Ovary (tissue), 3 donors: ENCODE results near the gene SLC25A1.

Experiments
- CTCF ChIP-seq, 3 donors: fragments of 450-650 bp in 2 of 3; fragments of 200-600 bp in 1 of 3; IDR thresholded peaks; one replicate each; pipeline versions ENCODE4 v1.5.1 to v1.8.0; 2016 to 2022; ENCODE audit warnings: antibody characterized with exemption in 3 of 3, mild to moderate bottlenecking in 1 of 3
- POLR2A ChIP-seq: fragments of 450-650 bp; IDR thresholded peaks from one replicate; pipeline ENCODE4 v1.6.1; 2017; ENCODE audit warnings: antibody characterized with exemption, mild to moderate bottlenecking, moderate library complexity
- donor health status: DM: no; HTN: no; CAD: no.

DNA sequence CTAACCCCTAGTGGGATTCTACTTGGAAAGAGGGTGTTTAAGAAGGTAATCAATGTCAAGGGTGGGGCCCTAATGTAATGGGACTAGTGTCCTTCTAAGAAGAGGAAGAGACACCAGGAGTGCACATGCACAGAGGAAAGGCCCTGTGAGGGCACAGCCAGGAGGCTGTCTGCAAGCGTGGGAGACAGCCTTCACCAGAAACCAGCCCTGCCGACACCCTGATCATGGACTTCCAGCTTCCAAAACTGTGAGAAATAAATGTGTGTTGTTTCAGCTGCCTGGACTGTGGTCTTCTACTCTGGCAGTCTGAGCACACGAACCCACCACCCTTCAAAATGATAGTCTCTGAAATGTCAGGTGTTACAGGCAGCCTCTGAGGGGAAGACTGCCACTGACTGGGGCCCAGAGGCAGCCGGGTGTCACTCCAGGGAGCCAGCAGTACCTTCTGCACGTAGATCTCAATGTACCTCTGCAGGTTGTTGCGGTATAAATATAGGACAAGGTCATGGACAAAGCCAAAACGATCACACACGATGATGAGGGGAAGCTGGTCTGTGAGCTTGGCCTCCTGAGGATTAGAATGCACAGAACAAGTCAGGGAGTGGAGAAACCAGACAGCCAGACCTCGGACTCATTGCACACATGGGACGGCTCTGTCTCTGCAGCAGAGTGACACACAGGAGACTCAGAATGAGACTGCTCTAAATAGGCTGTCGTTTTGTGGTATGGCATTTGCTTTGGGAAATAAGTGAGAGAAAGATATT is 43.9 kb upstream of the SLC25A1 start:
- TF ChIP-seq CTCF (IDR thresholded peaks at IDR 0.05): no peak
- TF ChIP-seq POLR2A: no peak
